Stimulated activated CD4-positive, alpha-beta T cell treated with anti-CD3 and anti-CD28 coated beads, Interleukin-15, amount 100 ng/mL, for 48 hours (primary cell): ENCODE results near the gene OR1E1.
"Not testable (repeated sequence)": the region's sequence is repeated elsewhere in the genome, so short reads cannot be mapped to it uniquely, and the experiment has no call there.

ENCODE experiments used
- DNase-seq, 2 donors: peaks; one replicate each; pipeline ENCODE4 v3.0.0-alpha.2; 2020; ENCODE audit warnings: low read depth in 2 of 2

The OR1E1 gene

GRCh38 chr17:3398310-3398709, at the start of gene OR1E1:
TSS of gene OR1E1 (minus strand) at chr17:3398410. CDS start at chr17:3398410, 0 bp downstream.
- DNase-seq, result no peak

GRCh38 chr17:3447625-3448024, 49.4 kb upstream of the OR1E1 start:
- no peak for DNase-seq

- no peak for DNase-seq
Observed at GRCh38 chr17:3440451-3440850, 42.2 kb upstream of the OR1E1 start.

- no peak for DNase-seq
Observed at GRCh38 chr17:3438368-3438767, 40.2 kb upstream of the OR1E1 start.

- DNase-seq, result no peak
Observed at GRCh38 chr17:3433741-3434140, 35.5 kb upstream of the OR1E1 start, which contains the start of gene OR1E2. TSS of gene OR1E2 (minus strand) at chr17:3433841. CDS start at chr17:3433841, 0 bp downstream.

- peak in 1 of 2 donors; percentile 0 for DNase-seq
Observed at GRCh38 chr17:3433215-3433614, 35.0 kb upstream of the OR1E1 start.

GRCh38 chr17:3418222-3418621, 20.0 kb upstream of the OR1E1 start:
- DNase-seq, result no peak

- DNase-seq, result no peak
Observed at GRCh38 chr17:3415610-3416009, 17.4 kb upstream of the OR1E1 start.

- DNase-seq, result not testable (repeated sequence)
Observed at GRCh38 chr17:3412216-3412615, 14.0 kb upstream of the OR1E1 start.

- no peak for DNase-seq
Observed at GRCh38 chr17:3411070-3411469, 12.9 kb upstream of the OR1E1 start, which contains the start of gene OR3A3. TSS of gene OR3A3 (plus strand) at chr17:3411370.

- not testable (repeated sequence) for DNase-seq
Observed at GRCh38 chr17:3403856-3404255, 5.6 kb upstream of the OR1E1 start.

GRCh38 chr17:3401786-3402185, 3.6 kb upstream of the OR1E1 start:
- DNase-seq, result no peak

GRCh38 chr17:3400055-3400454, 1.8 kb upstream of the OR1E1 start:
- no peak for DNase-seq

- DNase-seq, result not testable (repeated sequence)
Observed at GRCh38 chr17:3397801-3398200, 409 bp downstream of the OR1E1 start.

GRCh38 chr17:3389791-3390190, 8.4 kb downstream of the OR1E1 start:
- no peak for DNase-seq

GRCh38 chr17:3385869-3386816, 12.1 kb downstream of the OR1E1 start, which contains the start of gene OR3A2:
TSS of gene OR3A2 (minus strand) at chr17:3386308.
- DNase-seq, result peak in 1 of 2 donors; percentile 1

GRCh38 chr17:3381957-3382356, 16.3 kb downstream of the OR1E1 start:
- no peak for DNase-seq

GRCh38 chr17:3378321-3378720, 19.9 kb downstream of the OR1E1 start:
- DNase-seq, result no peak

- DNase-seq, result not testable (repeated sequence)
Observed at GRCh38 chr17:3371167-3371566, 27.0 kb downstream of the OR1E1 start.
